Right atrium auricular region (tissue), 2 donors: Measurements from ENCODE around the gene NBDY. TPM values are rescaled to one million over a fixed set of nuclear protein-coding genes. Genes with fewer than 3 reads are reported as not detected.

ENCODE experiments used
- DNase-seq: peaks from one replicate; pipeline ENCODE4 v3.0.0-alpha.2; 2019; ENCODE audit warnings: low spot score
- H3K27ac ChIP-seq, 2 donors: fragments of 200-600 bp; sonication (generic); 1 replicate in 1 of 2; 2 replicates in 1 of 2; pipeline ENCODE4 v1.5.1; 2016 to 2019
- H3K27me3 ChIP-seq, 2 donors: fragments of 200-600 bp; sonication (generic); one replicate each; pipeline versions ENCODE4 v1.5.1 to v1.6.0; 2017 to 2019
- H3K36me3 ChIP-seq: fragments of 200-600 bp; sonication (generic); one replicate; pipeline ENCODE4 v1.5.1; 2016
- H3K4me1 ChIP-seq, 2 donors: fragments of 200-600 bp; sonication (generic); one replicate each; pipeline versions ENCODE4 v1.5.1 to v1.6.0; 2017 to 2019
- H3K4me3 ChIP-seq, 2 donors: fragments of 200-600 bp; sonication (generic); 1 replicate in 1 of 2; 2 replicates in 1 of 2; pipeline ENCODE4 v1.5.1; 2017 to 2019; ENCODE audit warnings: mild to moderate bottlenecking in 1 of 2, moderate library complexity in 1 of 2
- H3K9me3 ChIP-seq, 2 donors: fragments of 200-600 bp; sonication (generic); one replicate each; pipeline ENCODE4 v1.5.1; 2019
- CTCF ChIP-seq, 2 donors: fragments of 200-600 bp; sonication (generic); IDR thresholded peaks; one replicate each; pipeline ENCODE4 v1.5.1; 2019; ENCODE audit warnings: antibody characterized with exemption in 2 of 2
- total RNA-seq, 2 donors: library from RNA; depleted of rRNA; stranded (reverse); fragments of >200 nt; gene quantifications; one replicate each; pipeline ENCODE4 v1.1.0, GENCODE V29; 2016

The NBDY gene
- total RNA-seq, 2 donors from 2014 or later: 7.8 to 15.8 TPM

GRCh38 chrX:56857042-56857441, 128.0 kb downstream of the NBDY start:
- no peak for TF ChIP-seq CTCF (IDR thresholded peaks at IDR 0.05)
- Histone ChIP-seq H3K36me3 (no peaks in the 10 kb centered on the region), H3K27ac (no peak overlapping the region), H3K27me3 (no peaks in the 10 kb centered on the region), H3K4me1 (no peaks in the 10 kb centered on the region), H3K9me3 (no peaks in the 10 kb centered on the region), H3K4me3 (no peak overlapping the region)
- no peak for DNase-seq

GRCh38 chrX:56860888-56861287, 131.8 kb downstream of the NBDY start:
- no peak for DNase-seq
- Histone ChIP-seq H3K9me3 (no peaks in the 10 kb centered on the region), H3K27ac (no peak overlapping the region), H3K27me3 (no peaks in the 10 kb centered on the region), H3K4me3 (no peak overlapping the region), H3K36me3 (no peaks in the 10 kb centered on the region), H3K4me1 (no peaks in the 10 kb centered on the region)
- no peak for TF ChIP-seq CTCF (IDR thresholded peaks at IDR 0.05)

Other genes starting within 250 kb of the NBDY start
- 10 to 100 TPM; 23.8 to 29.3 TPM for gene UBQLN2, start 165.6 kb upstream of the NBDY start, total RNA-seq